MM.1S (cell line): ENCODE data around the gene ZDHHC15.
"Not testable (repeated sequence)": the region's sequence is repeated elsewhere in the genome, so short reads cannot be mapped to it uniquely, and the experiment has no call there.

ENCODE experiments used
- DNase-seq: peaks from one replicate; pipeline ENCODE4 v3.0.0-alpha.2; 2015
- H2AFZ ChIP-seq: fragments of 300-600 bp; sonication (generic); 2 replicates; pipeline ENCODE4 v1.6.0; 2016; ENCODE audit warnings: antibody characterized with exemption, low read length
- H3F3A ChIP-seq: fragments of 300-600 bp; sonication (generic); 2 replicates; pipeline ENCODE4 v1.6.1; 2016; ENCODE audit warnings: mild to moderate bottlenecking, antibody characterized with exemption, low read length, moderate library complexity, mixed read lengths; ENCODE audit not compliant: insufficient read depth
- H3K27ac ChIP-seq: fragments of 300-600 bp; sonication (generic); 2 replicates; pipeline ENCODE4 v1.5.1; 2016; ENCODE audit warnings: mild to moderate bottlenecking, low read length
- H3K27me3 ChIP-seq: fragments of 300-600 bp; sonication (generic); replicated peaks from 2 replicates; pipeline ENCODE4 v1.6.0; 2016; ENCODE audit warnings: low read length; ENCODE audit not compliant: insufficient read depth
- H3K36me3 ChIP-seq: fragments of 300-600 bp; sonication (generic); replicated peaks from 2 replicates; pipeline ENCODE4 v1.6.1; 2016; ENCODE audit warnings: mild to moderate bottlenecking, low read length, mixed read lengths; ENCODE audit not compliant: insufficient read depth
- H3K4me1 ChIP-seq: fragments of 300-600 bp; sonication (generic); 2 replicates; pipeline ENCODE4 v1.6.1; 2016; ENCODE audit warnings: low read length, mixed read lengths
- H3K4me2 ChIP-seq: fragments of 300-600 bp; sonication (generic); 2 replicates; pipeline ENCODE4 v1.6.0; 2016; ENCODE audit warnings: low read depth, low read length
- H3K4me3 ChIP-seq: fragments of 300-600 bp; sonication (generic); 2 replicates; pipeline ENCODE4 v1.5.1; 2016; ENCODE audit warnings: low read length, mixed read lengths
- H3K79me2 ChIP-seq: fragments of 300-600 bp; sonication (generic); 2 replicates; pipeline ENCODE4 v1.6.1; 2016; ENCODE audit warnings: mixed run types, low read length, mixed read lengths
- H3K9ac ChIP-seq: fragments of 300-600 bp; sonication (generic); 2 replicates; pipeline ENCODE4 v1.6.1; 2016; ENCODE audit warnings: low read length, mixed read lengths
- H3K9me2 ChIP-seq: fragments of 300-600 bp; sonication (generic); replicated peaks from 2 replicates; pipeline ENCODE4 v1.6.1; 2016; ENCODE audit warnings: mild to moderate bottlenecking, low read length, mixed read lengths; ENCODE audit not compliant: insufficient read depth
- H3K9me3 ChIP-seq: fragments of 300-600 bp; sonication (generic); replicated peaks from 2 replicates; pipeline ENCODE4 v1.6.1; 2016; ENCODE audit warnings: mild to moderate bottlenecking, low read length, mixed read lengths; ENCODE audit not compliant: insufficient read depth
- H4K20me1 ChIP-seq: fragments of 300-600 bp; sonication (generic); 2 replicates; pipeline ENCODE4 v1.6.1; 2016; ENCODE audit warnings: mild to moderate bottlenecking, low read length, moderate library complexity, mixed read lengths; ENCODE audit not compliant: insufficient read depth
- EZH2 ChIP-seq: fragments of 300-600 bp; sonication (generic); optimal IDR thresholded peaks from 2 replicates; pipeline ENCODE3; 2017; ENCODE audit warnings: low read depth, mild to moderate bottlenecking, antibody characterized with exemption, low read length, mixed read lengths
- EZH2phosphoT487 ChIP-seq: fragments of 300-600 bp; sonication (generic); IDR thresholded peaks from 2 replicates; pipeline ENCODE4 v1.6.1; 2018; ENCODE audit warnings: antibody characterized with exemption, low read length
- TF ChIP-seq, protein P1 (sequence below): fragments of 300-600 bp; sonication (generic); IDR thresholded peaks from 2 replicates; pipeline ENCODE4 v1.5.1; 2016; ENCODE audit warnings: antibody characterized with exemption, low read length, mixed read lengths

The ZDHHC15 gene

DNA sequence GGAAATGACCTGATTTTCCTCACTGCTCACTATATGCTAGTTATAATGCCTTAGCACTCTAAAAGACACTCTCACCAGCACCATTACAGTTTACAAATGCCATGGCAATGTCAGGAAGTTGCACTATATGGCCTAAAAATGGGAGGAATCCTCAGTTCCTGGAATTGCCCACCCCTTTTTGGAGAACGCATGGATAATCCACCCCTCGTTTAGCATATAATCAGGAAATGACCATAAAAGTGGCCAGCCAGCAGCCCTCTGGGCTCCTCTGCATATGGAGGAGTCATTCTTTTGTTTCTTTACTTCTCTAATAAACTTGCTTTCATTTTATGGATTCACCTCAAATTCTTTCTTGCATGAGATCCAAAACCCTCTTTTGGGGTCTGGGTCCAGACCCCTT is 156.0 kb downstream of the ZDHHC15 start:
- Histone ChIP-seq H3K9me2 (no peaks in the 10 kb centered on the region), H3K27me3 (no peaks in the 10 kb centered on the region), H3K27ac (no peak overlapping the region), H3K9me3 (no peaks in the 10 kb centered on the region), H3K36me3 (no peaks in the 10 kb centered on the region), H3K4me3 (no peak overlapping the region), H3K9ac (no peak overlapping the region), H3K79me2 (no peaks in the 10 kb centered on the region), H3K4me1 (no peaks in the 10 kb centered on the region), H2AFZ (no peak overlapping the region), H3F3A (no peaks in the 10 kb centered on the region), H3K4me2 (no peak overlapping the region), H4K20me1 (no peaks in the 10 kb centered on the region)
- TF ChIP-seq EZH2phosphoT487 (no peak), EZH2 (no peak)
- TF ChIP-seq, protein P1, sequence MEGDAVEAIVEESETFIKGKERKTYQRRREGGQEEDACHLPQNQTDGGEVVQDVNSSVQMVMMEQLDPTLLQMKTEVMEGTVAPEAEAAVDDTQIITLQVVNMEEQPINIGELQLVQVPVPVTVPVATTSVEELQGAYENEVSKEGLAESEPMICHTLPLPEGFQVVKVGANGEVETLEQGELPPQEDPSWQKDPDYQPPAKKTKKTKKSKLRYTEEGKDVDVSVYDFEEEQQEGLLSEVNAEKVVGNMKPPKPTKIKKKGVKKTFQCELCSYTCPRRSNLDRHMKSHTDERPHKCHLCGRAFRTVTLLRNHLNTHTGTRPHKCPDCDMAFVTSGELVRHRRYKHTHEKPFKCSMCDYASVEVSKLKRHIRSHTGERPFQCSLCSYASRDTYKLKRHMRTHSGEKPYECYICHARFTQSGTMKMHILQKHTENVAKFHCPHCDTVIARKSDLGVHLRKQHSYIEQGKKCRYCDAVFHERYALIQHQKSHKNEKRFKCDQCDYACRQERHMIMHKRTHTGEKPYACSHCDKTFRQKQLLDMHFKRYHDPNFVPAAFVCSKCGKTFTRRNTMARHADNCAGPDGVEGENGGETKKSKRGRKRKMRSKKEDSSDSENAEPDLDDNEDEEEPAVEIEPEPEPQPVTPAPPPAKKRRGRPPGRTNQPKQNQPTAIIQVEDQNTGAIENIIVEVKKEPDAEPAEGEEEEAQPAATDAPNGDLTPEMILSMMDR: no peak
- DNase-seq: no peak

DNA sequence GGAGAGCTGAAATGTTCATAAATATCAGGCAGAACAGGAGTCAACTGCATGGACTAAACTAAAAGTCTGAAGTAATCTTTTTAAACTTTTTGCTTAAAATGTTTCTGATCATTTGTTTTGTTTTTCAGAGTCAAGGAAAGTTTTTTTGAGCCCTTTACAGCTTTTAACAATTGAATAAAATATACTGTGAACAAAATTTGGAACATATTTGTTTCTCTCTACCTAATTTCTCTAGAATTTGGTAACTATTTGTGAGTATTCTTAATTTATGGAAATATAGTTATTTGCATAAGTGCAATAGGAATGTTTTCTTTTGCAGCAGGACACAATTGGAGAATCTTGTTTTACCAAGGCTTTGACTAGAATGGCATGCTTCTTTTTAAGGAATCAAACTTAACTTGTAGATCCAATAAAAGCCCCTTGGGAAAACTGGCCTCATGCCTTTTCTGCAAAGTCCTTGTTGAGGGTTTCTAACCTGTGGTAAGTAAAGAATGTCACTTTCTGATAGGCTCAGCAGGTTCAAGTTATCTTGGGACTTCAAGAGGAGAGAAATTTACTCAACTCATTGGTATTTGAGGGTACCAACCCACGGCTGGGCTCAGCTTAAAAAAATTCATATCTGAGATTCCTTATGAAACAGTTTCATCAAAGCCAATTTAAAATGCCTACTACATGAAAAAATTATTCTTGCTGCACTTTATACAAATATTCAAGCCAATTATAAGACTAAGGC is 157.4 kb downstream of the ZDHHC15 start:
- H3K4me1 ChIP-seq: no peaks in the 10 kb centered on the region
- H2AFZ ChIP-seq: no peak overlapping the region
- no peak for TF ChIP-seq EZH2phosphoT487
- TF ChIP-seq, protein P1: no peak
- no peak overlapping the region for H3K9ac ChIP-seq
- H3K27me3 ChIP-seq: no peaks in the 10 kb centered on the region
- DNase-seq: no peak
- H3K9me2 ChIP-seq: no peaks in the 10 kb centered on the region
- H3K9me3 ChIP-seq: no peaks in the 10 kb centered on the region
- H3F3A ChIP-seq: no peaks in the 10 kb centered on the region
- no peaks in the 10 kb centered on the region for H3K36me3 ChIP-seq
- no peak overlapping the region for H3K4me2 ChIP-seq
- no peak overlapping the region for H3K4me3 ChIP-seq
- H3K79me2 ChIP-seq: no peaks in the 10 kb centered on the region
- no peaks in the 10 kb centered on the region for H4K20me1 ChIP-seq
- H3K27ac ChIP-seq: no peak overlapping the region

DNA sequence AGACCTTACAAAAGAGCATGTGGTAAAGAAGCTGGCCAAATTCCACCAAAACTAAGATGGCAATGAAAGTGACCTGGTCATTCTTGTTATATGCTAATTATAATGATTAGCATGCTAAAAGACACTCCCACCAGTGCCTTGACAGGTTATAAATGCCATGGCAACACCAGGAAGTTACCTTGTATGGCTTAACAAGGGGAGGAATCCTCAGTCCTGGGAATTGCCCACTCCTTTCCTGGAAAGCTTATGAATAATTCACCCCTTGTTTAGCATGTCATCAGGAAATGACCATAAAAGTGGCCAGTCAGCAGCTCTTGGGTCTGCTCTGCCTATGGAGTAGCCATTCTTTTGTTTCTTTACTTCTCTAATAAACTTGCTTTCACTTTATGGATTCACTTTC is 161.0 kb downstream of the ZDHHC15 start:
- H3K4me1 ChIP-seq: no peaks in the 10 kb centered on the region
- H2AFZ ChIP-seq: no peak overlapping the region
- no peak overlapping the region for H3K27ac ChIP-seq

DNA sequence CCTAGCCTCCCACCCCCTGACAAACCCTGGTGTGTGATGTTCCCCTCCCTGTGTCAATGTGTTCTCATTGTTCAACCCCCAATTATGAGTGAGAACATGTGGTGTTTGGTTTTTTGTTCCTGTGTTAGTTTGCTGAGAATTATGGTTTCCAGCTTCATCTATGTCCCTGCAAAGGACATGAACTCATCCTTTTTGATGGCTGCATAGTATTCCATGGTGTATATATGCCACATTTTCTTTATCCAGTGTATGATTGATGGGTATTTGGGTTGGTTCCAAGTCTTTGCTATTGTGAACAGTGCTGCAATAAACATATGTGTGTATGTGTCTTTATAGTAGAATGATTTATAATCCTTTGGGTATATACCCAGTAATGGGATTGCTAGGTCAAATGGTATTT is 174.2 kb downstream of the ZDHHC15 start:
- DNase-seq, H3K4me2 ChIP-seq, H3K27me3 ChIP-seq, H2AFZ ChIP-seq, H3F3A ChIP-seq, H3K9ac ChIP-seq, H4K20me1 ChIP-seq, H3K36me3 ChIP-seq, H3K9me3 ChIP-seq, H3K4me1 ChIP-seq, H3K9me2 ChIP-seq, H3K4me3 ChIP-seq, H3K27ac ChIP-seq, H3K79me2 ChIP-seq: not testable (repeated sequence)

More for the DNA sequence above, 161.0 kb downstream of the ZDHHC15 start:
- Histone ChIP-seq H3K4me3 (no peak overlapping the region), H3K9me3 (no peaks in the 10 kb centered on the region), H3K79me2 (no peaks in the 10 kb centered on the region), H3K9me2 (no peaks in the 10 kb centered on the region), H3K9ac (no peak overlapping the region), H3K4me2 (no peak overlapping the region), H3K36me3 (no peaks in the 10 kb centered on the region), H4K20me1 (no peaks in the 10 kb centered on the region), H3F3A (no peaks in the 10 kb centered on the region), H3K27me3 (no peaks in the 10 kb centered on the region)
- no peak for TF ChIP-seq EZH2
- no peak for TF ChIP-seq EZH2phosphoT487
- TF ChIP-seq, protein P1: no peak
- DNase-seq: no peak
